Measurements from ENCODE around the gene RNF133. TPM values are rescaled to one million over a fixed set of nuclear protein-coding genes. Genes with fewer than 3 reads are reported as not detected.

Gene RNF133, protein sequence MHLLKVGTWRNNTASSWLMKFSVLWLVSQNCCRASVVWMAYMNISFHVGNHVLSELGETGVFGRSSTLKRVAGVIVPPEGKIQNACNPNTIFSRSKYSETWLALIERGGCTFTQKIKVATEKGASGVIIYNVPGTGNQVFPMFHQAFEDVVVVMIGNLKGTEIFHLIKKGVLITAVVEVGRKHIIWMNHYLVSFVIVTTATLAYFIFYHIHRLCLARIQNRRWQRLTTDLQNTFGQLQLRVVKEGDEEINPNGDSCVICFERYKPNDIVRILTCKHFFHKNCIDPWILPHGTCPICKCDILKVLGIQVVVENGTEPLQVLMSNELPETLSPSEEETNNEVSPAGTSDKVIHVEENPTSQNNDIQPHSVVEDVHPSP
- total RNA-seq: 0.10 TPM in 1 of 2 replicates, not detected in the other

DNA sequence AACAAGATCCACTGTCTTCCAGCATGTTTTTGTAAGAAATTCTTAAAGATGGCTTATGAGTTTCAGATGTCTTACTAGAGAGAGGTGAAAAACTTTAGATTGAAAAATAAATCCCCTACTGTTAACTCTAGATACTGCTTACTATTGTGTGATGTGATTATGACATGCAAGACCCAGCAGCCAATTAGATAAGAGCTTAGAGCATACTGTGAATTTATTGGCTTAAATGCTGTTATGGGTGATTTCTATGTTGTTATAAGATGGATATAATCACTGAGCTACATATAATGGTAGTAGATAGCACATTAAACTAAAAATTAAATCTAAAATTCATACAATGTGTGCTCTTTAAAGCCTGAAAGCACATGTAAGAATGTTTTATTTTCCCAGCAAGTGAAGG is at the start of gene RNF133:
Gene RNF133 (minus strand): TSS at position 101 of the 400 bp plus-strand sequence. CDS start 199 bp downstream, outside the sequence.
- DNase-seq (ENCODE audit: low read depth): no peak

DNA sequence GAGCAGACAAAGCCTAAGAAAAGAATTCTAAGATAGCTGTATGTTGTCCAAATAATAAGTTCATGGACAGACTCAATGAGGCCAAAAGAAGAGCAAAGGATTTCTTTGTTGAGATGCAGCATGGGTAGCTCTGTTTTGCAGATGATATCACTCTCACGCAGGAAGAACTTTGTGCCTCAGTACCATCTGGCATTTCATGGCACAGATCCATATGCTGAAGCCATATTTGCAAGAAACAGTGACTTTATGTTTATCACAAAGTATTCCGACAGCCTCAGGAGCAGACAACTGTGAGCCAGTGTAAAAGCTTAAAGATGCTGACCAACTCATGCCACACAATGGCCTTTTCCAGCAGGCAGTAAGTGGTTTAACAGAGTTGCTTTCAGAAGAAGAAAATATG is 49.3 kb upstream of the RNF133 start:
- DNase-seq (ENCODE audit: low read depth): no peak

DNA sequence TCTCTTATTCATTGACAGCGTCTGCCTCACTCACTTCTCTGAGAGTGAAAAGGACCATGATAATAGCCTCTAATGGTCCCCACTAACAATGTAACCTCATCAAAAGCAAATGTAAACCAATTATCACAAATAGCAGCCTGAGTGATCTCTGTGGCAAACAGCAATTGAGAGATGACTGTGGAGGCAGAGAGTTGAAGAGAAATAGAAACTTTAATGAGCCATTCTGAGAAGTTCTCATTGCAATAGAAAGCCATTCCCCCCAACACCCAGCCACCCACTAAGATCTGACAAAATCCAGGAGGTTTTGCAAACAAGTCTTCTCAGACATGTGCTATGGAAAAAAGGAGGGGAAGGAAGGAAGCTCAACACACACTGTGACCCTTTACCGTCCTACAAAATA is 48.0 kb upstream of the RNF133 start:
- DNase-seq (ENCODE audit: low read depth): no peak

DNA sequence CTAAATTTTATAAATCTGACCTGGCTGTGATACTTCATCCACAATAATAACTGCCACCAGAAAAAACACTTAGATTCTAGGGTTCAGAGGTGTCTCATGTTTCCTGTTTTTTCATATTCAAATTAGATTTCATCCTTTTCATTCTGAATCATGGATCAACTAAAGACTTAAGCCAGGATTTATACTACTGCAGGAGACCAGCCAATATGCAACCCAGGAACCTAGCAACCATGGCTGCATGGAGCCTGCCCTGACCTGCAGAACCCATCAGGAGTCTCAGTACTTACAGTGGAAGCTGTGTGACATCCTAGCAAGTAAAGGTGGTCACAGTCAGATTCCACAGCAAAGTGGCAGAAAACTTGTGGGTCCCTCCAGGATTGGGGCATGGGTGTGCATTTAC is 44.3 kb upstream of the RNF133 start:
- no peak for DNase-seq (ENCODE audit: low read depth)

DNA sequence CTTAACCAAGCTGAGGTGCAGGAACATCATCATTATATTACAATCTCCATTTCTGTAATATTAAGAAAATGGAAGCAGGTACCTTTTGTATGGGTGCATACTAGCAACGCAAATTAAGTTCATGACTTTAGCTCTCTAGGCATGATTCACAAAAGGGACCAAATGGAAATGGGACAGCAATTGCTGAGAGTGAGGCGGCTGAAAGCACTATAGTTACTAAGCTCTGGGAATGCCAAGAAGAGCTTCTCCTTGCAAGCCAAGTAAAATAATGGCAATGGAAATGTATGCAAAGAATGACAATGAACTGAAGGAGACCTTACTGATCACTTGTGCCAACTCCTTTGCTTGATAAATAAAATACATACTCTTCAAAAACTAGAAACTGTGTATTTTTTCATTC is 40.0 kb upstream of the RNF133 start:
- DNase-seq (ENCODE audit: low read depth): no peak

DNA sequence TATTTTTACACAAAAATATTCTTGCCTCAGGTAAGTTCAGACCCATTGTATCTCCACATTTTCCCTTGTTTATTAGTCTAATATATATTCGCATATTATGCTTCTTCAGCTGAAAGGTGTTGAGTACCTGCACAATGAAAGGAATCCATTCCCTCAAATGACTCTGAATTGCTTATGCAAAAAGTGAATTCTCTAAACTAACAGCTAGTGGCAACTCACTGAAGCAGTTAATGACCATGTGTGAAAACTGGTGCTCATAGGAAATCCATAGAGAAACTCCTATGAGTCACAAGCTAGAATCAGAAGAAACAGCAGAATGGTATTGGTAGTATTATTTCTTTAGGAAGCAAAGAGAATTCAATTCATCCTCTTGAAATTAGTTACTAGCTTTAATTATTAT is 37.3 kb upstream of the RNF133 start:
- peak; percentile 67 for DNase-seq (ENCODE audit: low read depth)

DNA sequence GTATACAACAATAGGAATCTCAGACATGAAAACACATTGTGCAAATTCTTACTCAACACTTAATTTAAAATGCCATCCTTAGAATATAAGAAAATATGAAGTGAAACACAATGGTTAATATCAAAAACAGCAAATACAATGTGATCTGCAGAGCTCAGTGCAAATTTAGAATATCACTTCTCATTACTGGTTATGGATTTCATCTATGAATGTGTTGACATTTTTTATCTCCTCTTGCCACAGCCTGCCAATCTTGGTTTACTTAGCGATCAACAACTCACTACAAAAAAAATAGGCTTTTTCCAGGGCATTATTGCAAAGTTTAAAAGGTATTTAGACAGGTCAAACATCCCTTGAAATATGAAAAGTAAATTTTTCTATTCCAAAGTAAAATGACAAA is 28.8 kb upstream of the RNF133 start:
- no peak for DNase-seq (ENCODE audit: low read depth)

DNA sequence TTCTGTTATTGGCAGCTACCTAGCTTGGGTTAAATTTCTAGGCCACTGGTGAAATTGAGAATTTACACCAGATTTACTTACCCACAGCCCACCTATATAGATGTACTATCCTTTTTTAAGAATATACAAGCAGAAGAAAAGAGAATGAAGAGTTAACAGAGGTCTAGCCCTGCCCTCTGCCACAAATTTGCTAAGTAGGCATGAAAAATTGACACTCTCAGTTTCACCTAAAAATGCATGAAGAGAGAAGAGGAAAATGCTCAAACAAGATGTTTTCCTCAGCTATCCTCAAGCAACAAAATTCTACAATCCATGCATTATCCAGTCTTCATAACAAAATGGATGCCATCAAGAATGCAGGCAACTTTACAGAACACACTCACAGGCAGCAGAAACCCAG is 28.4 kb upstream of the RNF133 start:
- DNase-seq (ENCODE audit: low read depth): no peak

DNA sequence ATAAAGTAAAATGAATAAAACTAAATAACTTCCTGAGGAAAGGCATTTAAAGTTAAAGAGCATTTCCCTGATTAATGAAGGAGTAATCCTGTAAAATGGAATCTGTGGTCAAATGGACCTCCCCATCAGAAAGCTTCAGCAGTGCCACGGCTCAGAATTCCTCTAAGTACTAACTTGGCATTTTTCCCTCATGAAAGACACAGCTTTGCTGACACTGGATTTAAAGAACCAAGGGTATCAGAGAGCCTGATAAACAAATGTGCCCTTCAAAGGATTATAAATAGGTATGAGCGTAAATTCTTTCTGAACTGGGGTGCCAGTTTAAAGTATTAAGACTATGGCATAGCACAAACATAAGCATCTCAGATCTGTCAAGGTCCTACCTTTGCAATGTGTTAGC is 28.0 kb upstream of the RNF133 start:
- no peak for DNase-seq (ENCODE audit: low read depth)

DNA sequence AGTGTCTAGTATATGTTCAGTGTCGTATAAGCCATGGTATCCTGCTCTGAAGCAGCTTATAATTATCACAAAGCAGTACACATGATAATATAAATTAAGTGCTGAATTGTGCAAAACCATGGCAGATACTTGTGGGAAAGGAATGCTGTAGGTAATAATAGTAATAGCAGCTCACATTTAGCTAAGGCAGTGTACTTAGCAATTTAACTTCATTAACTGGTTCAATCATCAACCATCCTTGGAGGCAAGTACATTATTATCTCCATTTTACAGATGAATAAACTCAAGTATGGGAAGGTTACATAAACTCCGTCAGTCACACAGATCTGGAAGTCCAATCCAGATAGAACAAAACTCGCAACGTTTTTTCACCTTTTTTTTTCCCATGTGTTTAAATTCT is 25.4 kb upstream of the RNF133 start:
- peak; percentile 59 for DNase-seq (ENCODE audit: low read depth)

DNA sequence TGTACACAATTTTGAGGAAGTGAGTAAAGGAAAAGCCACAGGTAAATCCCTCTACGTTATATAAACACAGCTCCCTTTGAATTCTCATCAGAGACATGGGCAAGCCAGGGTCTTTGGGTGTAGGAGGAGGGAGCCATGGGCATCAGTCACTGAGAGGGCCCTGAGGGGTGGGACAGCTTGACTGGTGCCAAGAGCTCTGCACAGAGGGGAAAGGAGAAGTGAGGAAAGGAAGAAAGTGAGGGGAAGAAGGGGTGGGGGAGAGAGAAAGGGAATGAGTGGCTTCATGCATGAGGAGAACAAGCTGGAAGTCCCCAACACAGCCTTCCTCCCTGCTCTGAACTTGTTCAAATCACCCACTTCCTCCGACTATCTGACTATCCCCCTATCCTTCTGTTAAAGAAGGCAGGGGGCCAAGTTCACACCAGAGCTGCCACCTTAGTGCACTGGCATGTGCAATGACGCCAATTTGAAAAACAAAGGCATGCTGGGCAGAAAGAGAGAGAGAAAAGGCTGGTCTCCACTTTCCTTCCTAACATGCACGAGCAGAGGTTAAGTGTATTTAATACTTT is 20.2 kb upstream of the RNF133 start:
- no peak for DNase-seq (ENCODE audit: low read depth)

DNA sequence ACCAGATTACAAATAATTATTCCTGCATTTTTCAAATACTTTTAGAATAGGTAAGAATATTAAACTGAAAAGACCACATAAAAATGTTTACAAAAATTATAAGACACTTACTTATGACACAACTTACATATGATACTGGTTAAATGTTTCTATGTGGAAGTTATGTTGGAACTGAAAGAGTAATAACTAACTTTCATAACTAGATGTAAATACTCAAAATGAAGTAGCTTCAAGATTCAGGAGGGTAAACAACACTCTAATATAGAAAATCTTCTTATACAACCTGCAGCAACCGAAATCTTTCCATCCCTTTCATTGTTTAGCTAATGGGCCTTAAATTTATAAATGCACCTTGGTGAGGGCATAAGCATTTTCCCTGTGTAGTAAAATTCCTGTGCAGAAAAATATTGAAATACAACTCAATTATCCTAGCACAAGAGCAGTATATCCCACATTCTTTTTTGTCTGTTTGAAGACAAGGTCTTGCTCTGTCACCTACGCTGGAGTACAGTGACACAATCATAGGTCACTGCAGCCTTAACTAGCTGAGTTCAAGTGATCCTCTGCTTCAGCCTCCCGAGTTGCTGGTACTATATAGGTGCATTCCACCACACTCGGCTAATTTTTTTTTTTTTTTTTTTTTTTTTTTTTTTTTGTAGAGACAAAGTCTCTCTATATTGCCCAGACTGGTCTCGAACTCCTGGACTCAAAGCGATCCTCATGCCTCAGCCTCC is 18.6 kb upstream of the RNF133 start:
- no peak for DNase-seq (ENCODE audit: low read depth)

DNA sequence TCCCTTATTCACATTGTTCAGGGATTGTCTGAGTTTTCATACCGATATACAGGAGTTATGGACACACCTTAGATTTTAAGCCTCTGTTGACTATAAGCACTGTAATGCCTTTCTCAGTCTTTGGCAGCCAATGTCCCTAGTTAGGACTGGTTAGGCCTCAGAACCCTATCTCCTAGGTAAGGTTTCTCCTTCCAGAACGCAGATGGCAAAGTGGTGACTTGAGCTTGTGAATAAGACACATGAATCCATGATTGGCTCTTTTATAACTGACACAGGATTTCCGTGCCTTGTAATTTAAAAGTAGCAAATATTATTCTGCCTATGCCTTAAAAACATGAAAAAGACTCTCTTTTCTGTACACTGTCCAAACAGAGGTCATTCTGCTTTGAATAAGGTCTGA is 16.3 kb upstream of the RNF133 start:
- no peak for DNase-seq (ENCODE audit: low read depth)

DNA sequence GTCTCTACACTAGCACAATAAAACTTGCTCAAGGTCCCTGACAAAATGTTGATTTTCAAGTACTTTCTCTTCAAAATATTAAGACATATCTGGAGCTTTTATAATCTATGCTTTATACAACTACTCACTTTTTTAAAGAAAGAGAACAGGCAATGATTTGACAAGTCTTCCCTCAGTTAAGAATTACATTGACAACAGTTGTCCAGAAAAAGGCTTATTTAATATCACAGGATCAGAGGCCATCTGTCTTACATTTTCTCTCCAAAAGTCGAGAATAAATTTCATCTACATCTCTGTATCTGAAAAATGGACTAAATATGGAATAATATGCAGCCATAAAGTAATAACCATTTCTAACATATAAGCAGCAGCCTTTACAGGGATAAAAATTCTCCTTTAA is 12.0 kb upstream of the RNF133 start:
- no peak for DNase-seq (ENCODE audit: low read depth)

DNA sequence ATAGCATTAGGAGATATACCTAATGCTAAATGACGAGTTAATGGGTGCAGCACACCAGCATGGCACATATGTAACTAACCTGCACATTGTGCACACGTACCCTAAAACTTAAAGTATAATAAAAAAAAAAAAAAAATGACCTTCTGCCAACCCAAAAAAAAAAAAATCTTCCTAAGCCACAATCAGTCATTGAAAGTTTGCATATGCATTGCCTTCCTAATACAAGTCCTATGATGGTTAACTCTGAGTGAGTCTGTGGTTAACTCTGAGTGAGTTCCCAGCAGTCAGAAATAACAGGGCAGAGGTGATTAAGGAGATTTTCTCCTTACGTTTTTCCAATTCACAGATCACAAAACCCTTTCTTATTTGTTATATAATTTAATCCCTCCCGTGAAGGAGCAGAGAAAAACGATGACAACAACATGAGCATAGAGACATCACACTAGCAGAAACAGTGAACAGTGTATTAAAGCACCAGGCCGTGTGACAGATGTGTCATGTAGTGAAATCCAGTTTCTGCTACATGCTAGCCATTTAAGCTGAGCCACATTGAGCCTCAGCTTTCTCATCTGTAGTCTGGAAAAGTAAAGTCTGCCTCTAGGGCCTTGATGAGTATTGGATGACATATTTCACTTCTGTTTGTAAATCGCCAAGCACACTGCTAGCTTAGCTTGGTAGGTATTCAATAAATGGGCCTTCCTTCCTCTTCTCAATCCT is 11.2 kb upstream of the RNF133 start:
- DNase-seq (ENCODE audit: low read depth): peak; percentile 12

DNA sequence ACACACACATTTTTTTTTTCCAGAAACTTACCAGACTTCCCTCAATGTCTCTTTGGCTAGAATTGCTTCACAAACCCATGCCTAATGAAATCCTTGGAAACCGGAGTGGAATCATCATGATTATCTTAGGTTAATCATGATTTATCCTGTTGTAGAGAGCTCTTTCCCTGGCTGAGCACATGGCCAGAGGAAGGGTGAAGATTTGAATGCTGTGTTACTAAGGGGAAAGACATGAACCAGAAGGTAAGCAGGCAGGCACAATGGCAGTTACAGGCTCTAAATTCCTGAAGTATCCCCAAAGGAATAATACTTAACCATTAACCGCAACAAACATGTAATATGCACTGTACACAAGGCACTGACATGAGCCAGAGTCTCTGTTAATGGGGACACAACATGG is 7.9 kb upstream of the RNF133 start:
- peak; percentile 6 for DNase-seq (ENCODE audit: low read depth)

DNA sequence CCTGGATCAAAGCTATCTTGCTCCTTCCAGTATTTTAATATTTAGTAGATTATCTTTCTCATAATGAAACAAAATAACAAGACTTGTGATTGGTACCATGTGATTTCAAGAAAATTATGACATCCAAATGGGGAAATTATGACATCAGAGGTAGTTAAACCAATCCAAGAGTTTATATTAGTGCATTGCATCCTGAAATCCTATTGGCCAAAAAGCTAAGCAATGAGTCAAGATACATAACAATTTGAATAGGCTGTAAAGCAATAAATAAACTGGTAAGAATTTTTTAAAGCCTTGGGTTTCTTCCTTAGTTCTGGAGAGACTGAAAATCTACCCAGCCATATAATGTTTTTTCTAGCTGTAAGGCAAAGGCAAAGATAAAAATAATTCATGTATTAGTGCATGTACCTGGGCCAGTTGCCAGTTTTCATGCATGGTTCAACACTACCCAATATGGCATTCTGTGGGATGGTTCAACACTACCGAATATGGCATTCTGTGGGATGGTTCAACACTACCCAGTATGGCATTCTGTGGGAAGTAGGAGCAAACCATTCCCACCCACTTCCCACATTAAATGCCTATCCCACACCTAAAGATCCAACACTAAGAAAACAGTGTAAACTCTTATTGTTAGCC is 4.1 kb upstream of the RNF133 start, which contains the start of gene RNF148:
Gene RNF148 (minus strand): TSS at position 51 of the 639 bp plus-strand sequence. CDS start 172 bp downstream, outside the sequence.
- DNase-seq (ENCODE audit: low read depth): peak; percentile 61

DNA sequence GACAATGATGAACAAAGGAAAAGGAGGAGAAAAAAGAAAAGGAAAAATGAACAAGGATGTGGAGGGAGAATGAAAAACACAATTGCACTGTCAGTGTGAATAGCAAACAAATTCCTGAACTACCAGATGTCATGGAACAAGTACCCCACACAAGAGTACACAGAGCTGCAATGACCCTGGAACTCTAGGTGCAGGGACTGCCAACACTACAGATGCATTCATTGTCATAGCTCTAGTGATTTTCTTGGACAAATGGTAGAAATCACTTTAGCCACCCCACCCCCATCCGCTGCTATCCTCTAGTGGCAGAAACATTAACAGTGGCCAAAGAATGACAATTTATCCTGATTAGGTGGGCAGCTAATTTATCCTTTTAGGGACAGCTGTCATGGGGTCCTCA is 3.1 kb downstream of the RNF133 start:
- DNase-seq (ENCODE audit: low read depth): no peak

DNA sequence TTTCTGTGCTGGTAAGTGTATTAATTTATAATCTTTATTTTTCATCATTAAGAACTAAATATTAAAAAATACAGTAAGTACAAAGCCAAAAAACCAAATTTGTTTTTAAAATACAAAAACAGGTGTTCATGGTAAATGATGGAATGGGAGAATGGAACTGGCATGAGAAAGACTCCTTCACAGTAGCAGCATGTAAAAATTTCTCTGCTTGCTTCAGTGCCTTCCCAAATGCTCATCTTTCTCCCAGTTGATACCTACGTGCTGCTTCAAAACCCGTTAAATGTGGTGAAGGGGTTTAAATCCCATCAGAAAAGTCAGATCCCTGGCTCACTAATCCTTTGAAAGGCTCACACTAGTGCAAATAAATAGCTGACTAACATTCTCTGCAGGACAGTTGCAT is 4.2 kb downstream of the RNF133 start:
- no peak for DNase-seq (ENCODE audit: low read depth)

DNA sequence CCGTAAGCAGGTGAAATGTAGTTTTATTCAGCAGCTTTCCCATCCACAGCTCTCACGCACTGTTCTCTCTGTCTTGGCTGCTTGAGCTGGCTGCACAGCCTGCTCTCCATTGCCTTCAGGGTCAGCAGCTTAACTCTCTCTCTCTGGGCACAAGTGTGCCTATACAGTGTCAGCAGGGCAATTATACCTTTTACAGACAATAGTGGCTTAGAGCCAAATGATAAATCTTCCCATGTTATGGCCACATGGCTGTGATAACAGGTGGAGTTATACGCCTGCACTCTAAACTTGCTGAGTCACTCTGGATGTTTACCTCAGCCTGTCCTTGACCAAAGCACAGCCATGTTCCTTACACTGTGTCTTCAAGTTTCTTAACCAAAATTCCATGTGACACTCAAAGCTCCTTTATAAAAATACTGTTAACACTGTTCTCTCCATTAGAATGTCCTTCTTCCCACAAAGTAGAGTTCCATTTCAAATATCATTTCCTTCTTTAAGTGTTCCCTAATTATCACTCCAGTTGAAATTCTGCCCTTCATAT is 6.1 kb downstream of the RNF133 start:
- no peak for DNase-seq (ENCODE audit: low read depth)

DNA sequence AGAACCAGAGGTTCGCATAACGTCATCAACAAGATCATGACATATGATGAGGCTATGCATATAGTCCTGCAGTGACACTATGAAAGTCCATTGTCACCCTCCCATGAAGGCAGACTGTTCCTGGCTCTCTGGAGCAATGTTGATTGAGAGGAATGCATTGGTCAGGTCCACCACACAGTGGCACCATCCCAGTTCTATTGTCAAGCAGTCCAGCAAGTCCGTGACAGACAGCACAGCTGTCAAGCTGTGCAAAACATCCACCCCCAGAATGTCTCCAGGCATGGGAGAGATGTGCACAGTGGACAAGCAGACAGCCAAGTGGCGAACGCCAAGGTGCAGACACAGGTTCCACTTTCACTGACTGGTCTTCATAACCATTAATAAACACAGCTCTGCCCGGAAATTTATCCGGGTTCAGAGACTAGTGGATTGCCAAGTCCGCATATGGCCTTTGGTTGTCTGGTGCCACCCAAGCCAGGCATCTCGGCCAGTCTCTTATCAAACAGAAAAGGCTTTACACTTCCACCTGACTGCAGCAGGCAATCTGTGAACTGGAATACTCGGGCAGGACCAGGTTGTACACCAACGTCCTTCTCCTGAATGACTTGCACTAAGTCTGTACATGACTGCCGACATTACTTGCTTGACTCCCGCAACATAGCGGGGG is 7.2 kb downstream of the RNF133 start:
- DNase-seq (ENCODE audit: low read depth): no peak
